ENCODE measurements around the gene GABRE.
"Not testable (repeated sequence)": the region's sequence is repeated elsewhere in the genome, so short reads cannot be mapped to it uniquely, and the experiment has no call there.

GABRE gene

DNA sequence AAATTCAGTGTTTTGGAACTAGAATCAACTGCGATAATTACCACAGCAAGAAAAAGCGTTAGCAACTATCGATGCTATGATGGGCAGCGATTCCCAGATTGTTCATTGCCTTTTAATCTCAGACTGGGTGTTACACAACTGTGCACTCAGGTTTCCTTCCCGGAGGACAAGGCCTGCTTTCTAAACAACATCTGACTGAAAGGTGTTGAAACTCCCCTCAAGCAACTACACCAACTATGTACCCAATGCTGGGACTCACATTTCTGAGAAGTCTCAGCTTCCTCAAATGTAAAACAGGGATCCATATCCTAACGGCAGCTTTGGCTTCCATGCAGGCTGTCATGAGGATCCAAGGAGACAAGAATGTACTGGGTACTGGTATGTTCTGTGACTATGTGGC lies 8.2 kb downstream of the GABRE start:
- DNase-seq (ENCODE audit: low spot score) = no peak

DNA sequence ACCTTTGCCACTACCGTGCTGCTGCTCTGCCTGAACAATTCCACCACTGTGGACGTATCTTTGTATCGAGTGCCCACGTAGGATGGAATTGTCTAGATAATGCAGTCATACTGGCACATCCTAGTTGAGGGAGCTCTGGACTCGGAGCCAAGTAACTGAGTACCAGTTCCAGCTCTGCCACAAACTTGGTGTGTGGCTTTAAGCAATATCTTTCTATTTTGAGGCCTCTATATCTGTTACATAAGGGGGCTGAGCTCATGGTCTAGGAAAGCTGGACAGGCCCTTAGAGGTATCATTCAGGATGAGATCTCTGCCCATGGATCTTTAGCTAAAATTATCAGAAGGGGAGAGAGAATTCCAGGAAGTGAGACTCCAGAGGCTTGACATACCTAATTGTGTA lies 12.4 kb downstream of the GABRE start:
- no peak for DNase-seq (ENCODE audit: low spot score)

DNA sequence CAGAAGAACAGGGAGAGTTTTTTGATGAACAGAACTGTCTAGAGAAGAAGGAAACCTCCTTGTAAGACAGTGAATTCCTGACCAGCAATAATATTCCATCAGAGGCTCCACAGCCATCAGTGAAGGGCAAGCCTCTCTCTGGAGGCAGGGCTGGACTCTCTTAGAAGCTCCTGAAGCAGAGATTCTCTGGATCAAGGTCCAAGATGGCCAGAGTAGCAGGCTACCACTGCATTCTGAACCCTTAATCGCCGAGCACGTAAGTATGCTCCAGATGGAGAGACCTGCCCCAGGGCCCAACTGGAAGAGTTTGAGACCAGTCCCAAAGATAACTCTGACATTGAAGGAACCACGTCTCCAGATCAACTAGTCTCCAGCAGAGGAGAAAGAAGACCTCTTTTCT lies 16.4 kb downstream of the GABRE start:
- no peak for DNase-seq (ENCODE audit: low spot score)

DNA sequence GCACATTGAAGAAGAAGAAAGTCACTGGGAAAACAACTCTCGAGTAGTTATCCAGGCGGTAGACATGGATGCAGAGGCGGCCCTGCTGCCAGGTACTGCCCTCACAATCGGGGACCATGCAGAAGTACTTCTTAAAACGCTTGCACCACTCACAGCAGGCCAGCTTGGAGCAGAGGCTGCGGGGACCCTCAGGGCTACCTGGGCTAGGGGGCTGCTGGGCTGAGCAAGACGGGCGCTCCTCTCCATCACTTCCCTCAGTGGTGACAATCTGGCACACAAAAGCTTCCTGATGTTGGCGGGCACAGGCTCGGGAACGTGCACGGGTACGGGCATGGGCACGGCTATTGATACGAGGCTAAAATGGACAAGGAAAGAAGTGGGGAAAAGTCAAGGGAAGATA lies 19.7 kb downstream of the GABRE start:
- no peak for DNase-seq (ENCODE audit: low spot score)

DNA sequence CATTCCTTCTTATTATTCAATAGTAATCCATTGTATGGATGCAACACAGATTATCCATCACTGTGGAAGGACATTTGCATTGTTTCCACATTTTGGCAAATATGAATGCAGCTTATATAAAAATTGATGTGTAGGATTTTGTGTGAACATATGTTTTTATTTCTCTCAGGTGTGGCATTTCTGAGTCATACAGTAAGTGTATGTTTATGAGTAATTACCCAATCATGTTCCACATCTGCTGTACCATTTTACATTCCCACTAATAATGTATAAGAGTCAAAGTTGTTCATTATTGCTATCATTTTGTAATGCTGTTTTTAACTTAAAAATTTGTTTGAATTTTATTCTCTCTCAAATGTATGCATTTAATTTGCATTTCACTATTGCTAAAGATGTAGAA lies 36.3 kb downstream of the GABRE start:
- DNase-seq (ENCODE audit: low spot score) = no peak

DNA sequence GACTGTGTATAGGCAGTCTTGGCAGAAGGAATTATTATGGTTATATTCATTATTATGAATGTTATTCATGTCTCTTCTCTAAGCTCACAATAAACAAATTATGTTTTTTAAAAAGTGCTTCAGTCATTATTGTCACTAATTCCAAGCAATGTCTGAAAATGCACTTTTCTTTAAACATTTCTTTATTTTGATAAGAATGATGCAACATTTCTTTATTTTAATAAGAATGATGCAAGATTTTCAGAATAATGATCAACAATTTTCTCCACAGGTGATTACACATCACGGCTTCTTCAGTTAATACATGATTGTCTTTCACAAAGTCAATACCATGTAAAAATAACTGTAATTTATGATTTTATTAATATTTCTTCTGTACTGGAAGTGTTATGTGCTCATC lies 39.1 kb downstream of the GABRE start:
- no peak for DNase-seq (ENCODE audit: low spot score)

DNA sequence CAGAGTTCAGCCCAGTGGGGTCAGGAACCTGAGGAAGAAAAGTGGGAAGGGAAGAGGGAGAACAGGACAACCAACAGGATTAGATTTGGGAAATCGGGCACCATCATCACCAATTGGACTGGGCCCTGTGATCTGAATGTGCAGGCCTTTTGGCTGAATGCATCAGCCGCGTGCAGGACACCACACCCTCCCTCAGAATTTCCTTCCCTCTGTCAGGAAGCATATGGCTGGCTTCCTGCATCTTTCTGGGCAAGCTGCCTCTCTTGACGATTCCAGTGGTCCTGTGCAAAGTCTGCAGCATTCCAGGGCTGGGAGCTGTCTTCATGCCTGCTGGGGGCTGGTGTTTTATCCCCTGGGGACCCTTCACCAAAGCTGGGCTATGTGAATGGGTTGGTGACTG lies 45.4 kb downstream of the GABRE start:
- no peak for DNase-seq (ENCODE audit: low spot score)

DNA sequence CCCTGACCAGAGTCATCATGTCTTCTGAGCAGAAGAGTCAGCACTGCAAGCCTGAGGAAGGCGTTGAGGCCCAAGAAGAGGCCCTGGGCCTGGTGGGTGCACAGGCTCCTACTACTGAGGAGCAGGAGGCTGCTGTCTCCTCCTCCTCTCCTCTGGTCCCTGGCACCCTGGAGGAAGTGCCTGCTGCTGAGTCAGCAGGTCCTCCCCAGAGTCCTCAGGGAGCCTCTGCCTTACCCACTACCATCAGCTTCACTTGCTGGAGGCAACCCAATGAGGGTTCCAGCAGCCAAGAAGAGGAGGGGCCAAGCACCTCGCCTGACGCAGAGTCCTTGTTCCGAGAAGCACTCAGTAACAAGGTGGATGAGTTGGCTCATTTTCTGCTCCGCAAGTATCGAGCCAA lies 50.8 kb downstream of the GABRE start:
- DNase-seq (ENCODE audit: low spot score) = no peak

DNA sequence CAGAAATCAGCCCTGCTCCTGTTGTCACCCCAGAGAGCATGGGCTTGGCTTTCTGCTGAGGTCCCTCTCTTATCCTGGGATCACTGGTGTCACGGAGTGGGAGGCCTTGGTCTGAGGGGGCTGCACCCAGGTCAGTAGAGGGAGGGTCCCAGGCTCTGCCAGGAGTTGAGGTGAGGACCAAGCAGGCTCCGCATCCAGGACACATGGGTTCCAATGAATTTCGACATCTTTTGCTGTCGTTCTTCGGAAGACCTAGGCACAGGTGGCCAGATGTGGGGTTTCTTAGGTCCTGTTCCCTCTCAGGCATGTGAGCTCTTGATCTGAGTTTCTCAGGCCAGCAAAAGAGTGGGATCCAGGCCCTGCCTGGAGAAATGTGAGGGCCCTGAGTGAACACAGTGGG lies 51.8 kb downstream of the GABRE start:
- DNase-seq (ENCODE audit: low spot score) = no peak

DNA sequence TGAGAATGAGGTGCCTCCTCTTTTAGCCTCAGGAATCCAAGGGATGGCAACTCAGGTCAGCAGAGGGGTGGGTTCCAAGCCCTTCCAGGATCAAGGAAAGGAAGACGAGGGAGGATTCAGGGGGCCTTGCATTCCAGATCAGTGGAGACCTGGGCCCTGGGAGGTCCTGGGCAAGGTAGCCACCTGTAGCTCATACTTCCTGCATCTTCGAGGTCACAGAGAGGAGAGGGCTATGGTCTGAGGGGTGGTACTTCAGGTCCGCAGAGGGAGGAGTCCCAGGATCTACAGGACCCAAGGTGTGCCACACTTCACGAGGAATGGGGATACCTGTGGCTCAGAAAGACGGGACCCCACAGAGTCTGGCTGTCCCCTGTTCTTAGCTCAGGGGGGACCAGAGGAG lies 52.6 kb downstream of the GABRE start:
- DNase-seq (ENCODE audit: low spot score) = no peak

DNA sequence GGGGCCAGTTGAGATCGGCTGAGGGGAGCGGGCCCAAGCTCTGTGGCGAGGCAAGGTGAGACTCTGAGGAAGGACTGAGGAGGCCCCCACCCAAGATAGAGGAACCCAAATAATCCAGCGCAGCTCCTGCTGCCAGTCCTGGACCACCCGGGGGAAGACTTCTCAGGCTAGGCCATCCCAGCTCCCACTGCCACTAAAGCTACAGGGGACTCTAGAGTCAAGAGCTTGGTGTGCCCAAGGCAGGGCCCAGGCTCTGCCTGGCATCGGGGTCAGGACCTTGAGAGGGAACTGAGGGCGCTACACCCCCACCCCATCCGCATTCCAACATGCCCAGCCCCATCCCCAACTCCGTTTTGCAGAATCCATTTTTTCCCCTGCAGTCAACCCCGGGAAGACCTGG lies 53.2 kb downstream of the GABRE start:
- no peak for DNase-seq (ENCODE audit: low spot score)

DNA sequence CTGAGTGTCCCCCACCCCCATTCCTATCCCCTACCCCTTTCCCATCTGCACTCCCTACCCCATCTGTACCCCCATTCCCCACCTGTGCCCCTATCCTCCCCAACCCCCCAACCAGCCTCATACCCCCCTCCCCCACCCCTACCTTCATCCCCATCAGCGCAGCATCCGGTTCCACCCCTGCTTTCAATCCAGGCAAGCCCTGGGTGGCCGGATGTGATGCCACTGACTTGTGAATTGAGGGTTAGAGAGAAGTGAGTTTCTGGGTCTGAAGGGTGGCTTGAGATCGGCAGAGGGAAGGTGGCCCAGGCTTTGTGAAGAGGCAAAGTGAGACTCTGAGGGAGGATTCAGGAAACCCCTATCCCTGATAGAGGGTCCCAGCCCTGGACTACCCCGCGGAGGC lies 53.9 kb downstream of the GABRE start:
- no peak for DNase-seq (ENCODE audit: low spot score)

DNA sequence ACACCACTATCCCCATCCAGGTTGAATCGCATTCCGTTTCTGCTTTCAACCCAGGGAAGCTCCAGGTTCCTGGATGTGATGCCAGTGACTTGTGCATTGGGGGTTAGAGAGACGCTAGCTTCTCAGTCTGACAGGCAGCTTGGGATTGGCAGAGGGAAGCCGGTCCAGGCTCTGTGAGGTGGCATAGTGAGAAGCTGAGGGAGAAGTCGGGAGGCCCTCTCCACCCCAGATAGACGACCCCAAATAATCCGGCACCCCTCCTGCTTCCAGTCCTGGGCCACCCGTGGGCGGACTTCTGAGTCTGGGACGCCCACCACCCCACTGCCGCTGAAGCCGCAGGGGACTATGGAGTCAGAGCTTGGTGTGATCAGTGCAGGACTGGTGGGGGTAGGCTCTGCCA lies 54.4 kb downstream of the GABRE start:
- DNase-seq (ENCODE audit: low spot score) = no peak

DNA sequence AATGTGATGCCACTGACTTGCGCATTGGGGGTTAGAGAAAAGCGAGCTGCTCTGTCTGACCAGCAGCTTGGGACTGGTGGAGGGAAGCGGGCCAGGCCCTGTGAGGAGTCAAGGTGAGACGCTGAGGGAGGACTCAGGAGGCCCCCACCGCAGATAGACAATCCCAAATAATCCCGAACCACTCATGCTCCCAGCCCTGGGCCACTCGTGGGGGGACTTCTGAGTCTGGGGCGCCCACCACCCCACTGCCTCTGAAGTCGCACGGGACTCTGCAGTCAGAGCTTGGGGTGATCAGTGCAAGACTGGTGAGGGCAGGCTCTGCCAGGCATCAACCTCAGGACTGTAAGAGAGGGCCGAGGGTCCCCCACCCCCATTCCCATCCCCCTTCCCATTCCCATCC lies 54.9 kb downstream of the GABRE start:
- DNase-seq (ENCODE audit: low spot score) = no peak

DNA sequence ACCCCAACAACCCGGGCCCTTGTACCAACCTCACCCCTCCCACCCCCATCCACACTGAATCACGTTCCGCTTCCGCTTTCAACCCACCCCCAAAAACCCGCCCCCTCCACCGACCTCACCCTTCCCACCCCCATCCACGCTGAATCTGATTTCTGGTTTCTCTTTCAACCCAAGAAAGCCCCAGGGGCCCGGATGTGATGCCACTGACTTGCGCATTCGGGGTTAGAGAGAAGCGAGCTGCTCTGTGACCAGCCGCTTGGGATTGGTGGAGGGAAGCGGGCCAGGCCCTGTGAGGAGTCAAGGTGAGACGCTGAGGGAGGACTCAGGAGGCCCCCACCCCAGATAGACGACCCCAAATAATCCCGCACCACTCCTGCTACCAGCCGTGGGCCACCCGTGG lies 55.7 kb downstream of the GABRE start:
- DNase-seq (ENCODE audit: low spot score) = not testable (repeated sequence)

DNA sequence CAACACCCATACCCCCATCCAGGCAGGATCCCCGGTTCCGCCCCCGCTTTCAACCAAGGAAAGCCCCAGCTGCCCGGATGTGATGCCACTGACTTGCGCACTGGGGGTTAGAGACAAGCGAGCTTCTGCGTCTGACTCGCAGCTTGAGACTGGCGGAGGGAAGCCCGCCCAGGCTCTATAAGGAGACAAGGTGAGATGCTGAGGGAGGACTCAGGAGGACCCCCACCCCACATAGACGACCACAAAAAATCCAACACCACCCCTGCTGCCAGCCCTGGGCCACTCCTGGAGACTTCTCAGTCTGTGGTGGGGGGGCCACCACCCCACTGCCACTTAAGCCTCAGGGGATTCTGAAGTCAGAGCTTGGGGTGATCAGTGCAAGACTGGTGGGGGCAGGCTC lies 61.7 kb downstream of the GABRE start, which contains the start of gene MAGEA4:
TSS of gene MAGEA4 (plus strand) at position 110 of the 400 bp plus-strand sequence. CDS start 10,776 bp downstream, outside the sequence.
- no peak for DNase-seq (ENCODE audit: low spot score)

DNA sequence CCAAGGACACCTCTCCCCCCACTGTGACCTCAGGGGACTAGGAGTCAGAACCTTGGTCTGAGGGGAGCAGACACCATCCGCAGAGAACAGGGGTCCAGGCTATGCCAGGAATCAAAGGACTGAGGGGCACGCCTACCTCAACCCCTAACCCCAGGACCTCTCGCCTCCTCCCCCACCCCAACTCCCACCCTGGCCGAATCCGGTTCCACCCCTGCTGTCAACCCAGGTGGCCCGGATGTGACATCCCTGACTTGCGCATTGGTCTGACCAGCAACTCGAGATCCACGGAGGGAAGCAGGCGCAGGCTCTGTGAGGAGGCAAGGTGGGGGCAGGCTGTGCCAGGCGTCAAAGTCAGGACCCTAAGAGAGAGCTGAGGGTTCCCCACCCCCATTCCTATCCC lies 62.3 kb downstream of the GABRE start:
- no peak for DNase-seq (ENCODE audit: low spot score)

DNA sequence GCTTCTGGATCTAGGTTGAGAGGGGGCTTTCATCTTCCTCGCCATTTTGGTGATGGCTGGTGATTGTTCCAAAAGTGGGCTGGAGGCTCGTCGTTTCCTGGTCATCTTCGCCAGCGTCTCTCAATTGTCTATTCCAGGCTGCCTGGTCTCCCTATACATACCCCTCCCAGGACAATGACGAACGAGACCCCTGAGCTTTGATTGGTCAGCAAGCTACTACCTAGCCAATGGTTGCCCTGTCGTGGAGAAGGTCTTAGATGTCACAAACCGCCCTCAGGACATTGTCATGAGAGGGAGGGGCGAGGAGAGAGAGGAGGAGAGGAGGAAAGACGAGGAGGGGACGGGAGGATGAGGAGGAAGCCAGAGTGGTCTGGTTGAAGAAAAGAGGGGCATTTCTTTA lies 69.5 kb downstream of the GABRE start:
- DNase-seq (ENCODE audit: low spot score) = no peak
